ENCODE measurements around the gene DTD1. TPM values are rescaled to one million over a fixed set of nuclear protein-coding genes. Genes with fewer than 3 reads are reported as not detected.

DTD1 gene
- total RNA-seq, 6 experiments from 2014 or later: 53.6 to 75.1 (median 70.6) TPM

DNA sequence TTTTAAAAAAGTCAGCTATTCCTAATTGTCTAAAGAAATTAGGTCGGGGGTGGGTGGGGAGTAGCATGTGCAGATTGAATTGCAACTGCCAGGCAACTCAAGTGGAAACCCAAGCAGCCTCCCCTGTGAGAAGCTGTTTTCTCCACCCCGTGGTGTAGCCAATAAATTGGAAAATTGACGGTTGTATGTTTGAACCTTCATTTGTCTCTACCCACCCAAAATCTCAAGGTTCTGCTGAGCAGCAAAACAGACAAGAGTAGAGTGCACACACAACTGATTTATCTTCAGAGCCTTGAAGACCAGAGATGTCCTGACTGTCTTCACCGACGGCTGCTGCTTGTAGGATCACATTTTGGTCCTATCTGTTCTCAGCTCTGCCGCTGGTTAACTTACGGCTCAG lies 88.5 kb downstream of the DTD1 start:
- DNase-seq: no peak
- Mint-ChIP-seq H3K4me3 (no peak overlapping the region), H3K27me3 (ENCODE audit: insufficient read depth) (no peaks in the 10 kb centered on the region), H3K4me1 (ENCODE audit: low read depth) (no peaks in the 10 kb centered on the region; the same call in 1 of the 2 replicates), H3K36me3 (ENCODE audit: low read depth) (no peaks in the 10 kb centered on the region), H3K27ac (no peak overlapping the region), H3K9me3 (no peaks in the 10 kb centered on the region)
- TF ChIP-seq, protein P1, sequence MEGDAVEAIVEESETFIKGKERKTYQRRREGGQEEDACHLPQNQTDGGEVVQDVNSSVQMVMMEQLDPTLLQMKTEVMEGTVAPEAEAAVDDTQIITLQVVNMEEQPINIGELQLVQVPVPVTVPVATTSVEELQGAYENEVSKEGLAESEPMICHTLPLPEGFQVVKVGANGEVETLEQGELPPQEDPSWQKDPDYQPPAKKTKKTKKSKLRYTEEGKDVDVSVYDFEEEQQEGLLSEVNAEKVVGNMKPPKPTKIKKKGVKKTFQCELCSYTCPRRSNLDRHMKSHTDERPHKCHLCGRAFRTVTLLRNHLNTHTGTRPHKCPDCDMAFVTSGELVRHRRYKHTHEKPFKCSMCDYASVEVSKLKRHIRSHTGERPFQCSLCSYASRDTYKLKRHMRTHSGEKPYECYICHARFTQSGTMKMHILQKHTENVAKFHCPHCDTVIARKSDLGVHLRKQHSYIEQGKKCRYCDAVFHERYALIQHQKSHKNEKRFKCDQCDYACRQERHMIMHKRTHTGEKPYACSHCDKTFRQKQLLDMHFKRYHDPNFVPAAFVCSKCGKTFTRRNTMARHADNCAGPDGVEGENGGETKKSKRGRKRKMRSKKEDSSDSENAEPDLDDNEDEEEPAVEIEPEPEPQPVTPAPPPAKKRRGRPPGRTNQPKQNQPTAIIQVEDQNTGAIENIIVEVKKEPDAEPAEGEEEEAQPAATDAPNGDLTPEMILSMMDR (IDR thresholded peaks at IDR 0.05): no peak

DNA sequence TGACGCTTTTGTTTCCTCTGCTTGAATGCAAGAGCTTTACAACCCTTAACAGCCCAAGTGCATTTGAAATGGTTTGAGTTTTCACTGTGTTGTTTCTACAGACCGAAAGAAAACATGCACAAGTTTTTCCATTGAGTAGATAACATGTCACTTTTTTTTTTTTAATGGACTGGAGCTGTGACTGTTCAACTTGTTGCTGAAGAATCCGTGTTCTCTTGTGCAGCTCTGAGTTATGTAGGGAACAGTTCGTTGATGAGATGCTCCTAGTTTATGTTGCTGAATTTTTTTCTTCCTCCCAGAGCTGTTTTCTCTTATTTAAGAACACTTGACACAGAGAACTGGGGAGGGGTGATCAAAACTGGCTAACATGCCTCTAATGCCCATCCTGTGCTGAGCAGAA lies 89.3 kb downstream of the DTD1 start:
- Mint-ChIP-seq H3K27ac (no peak overlapping the region), H3K36me3 (ENCODE audit: low read depth) (no peaks in the 10 kb centered on the region), H3K27me3 (ENCODE audit: insufficient read depth) (no peaks in the 10 kb centered on the region), H3K9me3 (no peaks in the 10 kb centered on the region), H3K4me1 (ENCODE audit: low read depth) (no peaks in the 10 kb centered on the region; the same call in 1 of the 2 replicates), H3K4me3 (no peak overlapping the region)
- TF ChIP-seq, protein P1 (IDR thresholded peaks at IDR 0.05): no peak
- no peak for DNase-seq

DNA sequence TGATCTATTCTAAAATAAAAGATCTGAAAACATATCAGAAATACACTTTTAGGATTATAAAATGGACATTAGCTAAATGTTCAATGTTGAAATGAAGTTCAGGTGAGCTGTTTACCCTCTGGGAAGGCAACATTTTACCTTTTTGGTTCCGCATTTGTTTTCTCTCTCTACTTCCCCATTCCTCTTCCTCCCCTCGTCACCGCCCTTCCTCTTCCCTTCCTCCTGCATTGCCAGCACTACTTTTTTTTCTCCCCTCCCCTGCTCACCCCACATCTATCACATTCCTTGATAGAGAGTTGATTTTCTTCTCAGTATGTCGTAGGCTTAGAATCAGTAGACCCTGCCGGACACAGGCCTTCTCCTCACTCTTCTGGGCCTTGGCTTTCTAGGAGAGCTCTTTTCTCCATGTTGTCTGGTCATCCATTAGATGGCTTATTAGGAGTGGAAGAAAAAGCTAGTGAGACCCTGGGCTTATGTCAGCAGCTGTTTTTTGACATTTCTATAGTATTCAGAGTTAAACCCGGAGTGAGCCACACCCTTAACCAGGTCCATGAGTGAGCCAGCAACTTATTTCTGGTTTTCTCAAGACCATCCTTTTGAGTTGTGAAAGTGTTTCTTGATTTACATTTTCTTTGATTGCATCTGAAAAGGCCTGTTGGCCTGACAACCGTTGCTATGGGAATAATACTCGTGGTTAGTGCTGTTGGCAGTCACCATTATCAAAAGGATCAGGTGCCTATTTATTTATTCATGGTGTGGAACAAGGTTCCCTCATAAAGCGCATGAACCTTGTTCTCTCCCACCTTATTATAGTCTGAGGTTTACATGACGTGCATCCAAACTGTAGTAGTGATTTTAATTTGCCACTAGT lies 90.9 kb downstream of the DTD1 start:
- Mint-ChIP-seq H3K27me3 (ENCODE audit: insufficient read depth) (no peaks in the 10 kb centered on the region), H3K4me3 (no peak overlapping the region), H3K9me3 (no peaks in the 10 kb centered on the region), H3K4me1 (ENCODE audit: low read depth) (no peaks in the 10 kb centered on the region; the same call in 1 of the 2 replicates), H3K27ac (no peak overlapping the region), H3K36me3 (ENCODE audit: low read depth) (no peaks in the 10 kb centered on the region)
- TF ChIP-seq, protein P1 (IDR thresholded peaks at IDR 0.05): no peak
- DNase-seq: peak; percentile 35

DNA sequence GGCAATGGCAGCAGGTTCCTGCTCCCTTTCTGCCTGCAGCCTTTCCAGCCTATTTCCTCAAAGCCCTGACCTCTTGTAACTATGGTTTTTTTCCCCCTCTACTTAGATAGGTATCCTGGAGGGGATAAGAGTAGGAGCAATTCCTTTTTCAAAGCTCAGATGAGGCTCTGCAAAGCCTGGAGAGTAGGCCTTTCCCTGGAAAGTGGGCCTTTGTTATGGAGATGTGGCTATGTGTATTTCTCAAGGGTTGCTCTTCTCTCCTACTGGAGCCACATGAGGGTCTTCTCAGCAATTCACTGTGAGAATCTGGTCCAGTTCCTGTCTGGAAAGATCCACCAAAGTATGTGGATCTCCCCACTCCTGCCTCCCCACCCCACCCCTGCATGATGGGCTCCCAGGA lies 96.0 kb downstream of the DTD1 start:
- Mint-ChIP-seq H3K36me3 (ENCODE audit: low read depth) (no peaks in the 10 kb centered on the region), H3K4me1 (ENCODE audit: low read depth) (peaks cover 8% of the 10 kb centered on the region), H3K9me3 (no peaks in the 10 kb centered on the region), H3K4me3 (no peak overlapping the region), H3K27ac (no peak overlapping the region), H3K27me3 (ENCODE audit: insufficient read depth) (peaks cover 2% of the 10 kb centered on the region; the same call in 1 of the 2 replicates)
- DNase-seq: no peak
- TF ChIP-seq, protein P1 (IDR thresholded peaks at IDR 0.05): no peak

DNA sequence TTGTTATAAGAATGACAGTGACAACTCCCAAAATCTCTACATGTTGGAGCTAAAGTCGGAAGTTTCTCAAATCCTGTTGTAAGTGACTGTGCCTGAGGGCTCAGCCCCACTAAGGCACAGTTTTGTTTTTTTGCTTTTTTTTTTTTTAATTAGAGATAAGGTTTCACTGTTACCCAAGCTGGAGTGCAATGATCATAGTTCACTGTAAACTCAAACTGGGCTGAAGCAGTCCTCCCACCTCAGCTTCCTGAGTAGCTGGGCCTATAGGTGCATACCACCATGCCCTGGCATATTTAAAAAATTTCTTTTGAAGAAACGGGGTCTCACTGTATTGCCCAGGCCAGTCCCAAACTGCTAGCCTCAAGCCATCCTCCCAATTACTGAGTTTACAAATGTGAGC lies 96.9 kb downstream of the DTD1 start:
- no peaks in the 10 kb centered on the region for H3K9me3 Mint-ChIP-seq
- no peak for DNase-seq
- TF ChIP-seq, protein P1 (IDR thresholded peaks at IDR 0.05): no peak
- H3K27ac Mint-ChIP-seq: no peak overlapping the region
- no peaks in the 10 kb centered on the region for H3K36me3 Mint-ChIP-seq (ENCODE audit: low read depth)
- H3K27me3 Mint-ChIP-seq (ENCODE audit: insufficient read depth): peaks cover 2% of the 10 kb centered on the region; the same call in 1 of the 2 replicates
- H3K4me1 Mint-ChIP-seq (ENCODE audit: low read depth): peaks cover 14% of the 10 kb centered on the region
- no peak overlapping the region for H3K4me3 Mint-ChIP-seq

Measured in HFFc6 (cell line).